Lung (tissue), 12 donors: ENCODE measurements around the gene SPP1. TPM values are rescaled to one million over a fixed set of nuclear protein-coding genes. Genes with fewer than 3 reads are reported as not detected.

Experiments used
- ATAC-seq: fragments of 200-7000 bp; cut with Tn5 transposase; one replicate; pipeline ENCODE4 v1.9.1; 2020; ENCODE audit warnings: moderate number of reproducible peaks; ENCODE audit not compliant: insufficient read depth, low FRiP score
- DNase-seq, 3 donors: peaks; one replicate each; pipeline ENCODE4 v3.0.0-alpha.2; 2013 to 2017
- H3K27ac ChIP-seq, 2 donors: one replicate each; pipeline ENCODE4 v1.5.1; 2013; ENCODE audit warnings: mild to moderate bottlenecking in 2 of 2, moderate library complexity in 2 of 2, control low read depth in 1 of 2, inconsistent platforms in 1 of 2, low read depth in 1 of 2, low read length in 1 of 2
- H3K27me3 ChIP-seq, 3 donors: one replicate each; pipeline ENCODE4 v1.5.1; 2013; ENCODE audit warnings: low read length in 2 of 3; ENCODE audit not compliant: control insufficient read depth in 3 of 3, insufficient read depth in 3 of 3
- H3K36me3 ChIP-seq, 4 donors: one replicate each; pipeline ENCODE4 v1.5.1; 2013; ENCODE audit warnings: low read length in 4 of 4, mild to moderate bottlenecking in 1 of 4, moderate library complexity in 1 of 4; ENCODE audit not compliant: control insufficient read depth in 4 of 4, insufficient read depth in 4 of 4
- H3K4me1 ChIP-seq, 5 donors: one replicate each; pipeline ENCODE4 v1.5.1; 2013; ENCODE audit warnings: low read length in 5 of 5, mild to moderate bottlenecking in 2 of 5, moderate library complexity in 1 of 5; ENCODE audit not compliant: control insufficient read depth in 5 of 5, insufficient read depth in 5 of 5
- H3K4me3 ChIP-seq: one replicate; pipeline ENCODE4 v1.5.1; 2013; ENCODE audit warnings: mild to moderate bottlenecking, control low read depth, moderate library complexity
- H3K9ac ChIP-seq, 2 donors: one replicate each; pipeline ENCODE4 v1.5.1; 2013; ENCODE audit warnings: low read length in 2 of 2, control low read depth in 1 of 2; ENCODE audit not compliant: insufficient read depth in 1 of 2
- H3K9me3 ChIP-seq, 4 donors: one replicate each; pipeline ENCODE4 v1.5.1; 2013; ENCODE audit warnings: low read length in 3 of 4, mild to moderate bottlenecking in 1 of 4, moderate library complexity in 1 of 4; ENCODE audit not compliant: control insufficient read depth in 4 of 4, insufficient read depth in 3 of 4
- CTCF ChIP-seq: IDR thresholded peaks from 2 replicates; pipeline ENCODE4 v1.5.1; 2012; ENCODE audit warnings: mild to moderate bottlenecking; ENCODE audit errors: control extremely low read depth, extremely low read depth
- WGBS, 2 donors: extraction: QIAGEN DNeasy Blood & Tissue Kit; methylation state at CpG; one replicate each; pipeline ENCODE4 v1.1.7; 2013; 5-methylcytosine and 5-hydroxymethylcytosine counted together
- polyA plus RNA-seq, 2 donors: library from polyadenylated mRNA; stranded (reverse); fragments of 200-250 nt; gene quantifications; one replicate each; pipeline ENCODE4 v1.2.1, GENCODE V29; 2013
- total RNA-seq, 2 donors: library from RNA; depleted of rRNA in 1 of 2; stranded (reverse); fragments of >200 nt in 1 of 2; gene quantifications; one replicate each; pipeline ENCODE4 v1.2.1, GENCODE V29; 2014 to 2021
- donor health status: control.
- donor health status: control.
- donor health status: Bipolar disorder and iron deficiency.
- donor health status: healthy.
- donor health status: DM: yes; HTN: yes; CAD: no.

The SPP1 gene
- total and polyA plus RNA-seq, 4 donors: 5.4 to 433 (median 112) TPM

GRCh38 chr4:87956501-87956900, 19.0 kb upstream of the SPP1 start:
- H3K9ac ChIP-seq: no peak overlapping the region
- 88% methylated on average over 3 of the region's 3 CpGs for WGBS, 2 donors
- TF ChIP-seq CTCF: no peak
- H3K36me3 ChIP-seq: no peaks in the 10 kb centered on the region
- DNase-seq (peak in 1 of 3 donors; percentile 23), ATAC-seq (no peak)
- no peaks in the 10 kb centered on the region for H3K27me3 ChIP-seq
- no peaks in the 10 kb centered on the region for H3K9me3 ChIP-seq
- H3K4me3 ChIP-seq: no peak overlapping the region
- H3K4me1 ChIP-seq: peaks cover 0 to 3% (median 0%) of the 10 kb centered on the region in 5 donors
- H3K27ac ChIP-seq: no peak overlapping the region

DNA sequence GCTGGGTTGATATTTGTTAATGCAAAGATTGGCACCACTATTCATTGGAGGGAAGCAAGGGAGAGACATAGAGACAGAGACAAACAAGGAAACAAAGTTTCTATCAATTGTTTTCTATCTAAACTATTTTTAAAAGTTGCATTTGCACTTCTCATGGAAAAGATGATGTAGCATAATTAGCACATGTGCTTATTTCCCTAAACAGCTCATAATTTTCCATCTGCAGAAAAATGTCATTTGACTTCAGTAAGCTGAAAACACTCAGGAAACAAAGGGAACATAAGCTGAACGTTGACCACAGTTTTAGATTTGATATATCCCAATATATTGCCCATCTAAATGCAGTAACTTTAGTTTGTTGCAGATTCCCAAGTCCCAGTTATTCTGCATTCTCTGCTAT, 18.5 kb upstream of the SPP1 start:
- Histone ChIP-seq H3K4me1 (peaks cover 0 to 3% (median 0%) of the 10 kb centered on the region in 5 donors), H3K27ac (no peak overlapping the region), H3K4me3 (no peak overlapping the region)

DNA sequence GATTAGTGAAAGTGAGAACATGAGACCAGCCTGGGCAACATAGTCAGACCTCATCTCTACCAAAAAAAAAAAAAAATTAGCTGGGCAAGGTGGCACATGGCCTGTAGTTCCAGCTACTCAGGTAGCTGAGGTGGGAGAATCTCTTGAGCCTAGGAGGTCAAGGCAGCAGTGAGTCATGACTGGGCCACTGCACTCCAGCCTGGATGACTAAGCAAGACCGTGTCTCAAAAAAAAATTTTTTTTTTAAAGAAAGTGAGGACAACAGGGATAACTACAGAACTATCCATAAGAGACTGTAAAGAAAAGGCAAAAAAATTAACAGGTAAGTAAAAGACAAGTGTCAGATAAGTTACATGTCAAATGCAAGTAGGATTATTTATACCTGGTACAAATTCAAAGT, 13.5 kb upstream of the SPP1 start:
- Histone ChIP-seq H3K27ac (no peak overlapping the region), H3K4me1 (peaks cover 0 to 8% (median 0%) of the 10 kb centered on the region in 5 donors), H3K4me3 (no peak overlapping the region), H3K36me3 (no peaks in the 10 kb centered on the region), H3K9ac (no peak overlapping the region), H3K27me3 (no peaks in the 10 kb centered on the region), H3K9me3 (no peaks in the 10 kb centered on the region)
- DNase-seq (no peak), ATAC-seq (no peak)
- no peak for TF ChIP-seq CTCF
- 42 to 52% methylated on average over 1 of the region's 1 CpG for WGBS, 2 donors

More for the DNA sequence above, 18.5 kb upstream of the SPP1 start:
- no peak for TF ChIP-seq CTCF
- 28 to 35% methylated on average over 1 of the region's 1 CpG for WGBS, 2 donors
- H3K36me3 ChIP-seq: no peaks in the 10 kb centered on the region
- H3K9me3 ChIP-seq: no peaks in the 10 kb centered on the region
- DNase-seq (peak in 1 of 3 donors; percentile 5), ATAC-seq (no peak)
- H3K27me3 ChIP-seq: no peaks in the 10 kb centered on the region
- H3K9ac ChIP-seq: no peak overlapping the region
